HEK293T (cell line): Measurements from ENCODE around the gene S100B.

ENCODE experiments used
- BHLHE40 ChIP-seq: fragments of 450-650 bp; IDR thresholded peaks from 2 replicates; pipeline ENCODE4 v1.6.1; 2016; ENCODE audit warnings: mild to moderate bottlenecking, moderate library complexity, borderline replicate concordance
- FOXK2 ChIP-seq: fragments of 450-650 bp; IDR thresholded peaks from 2 replicates; pipeline ENCODE4 v1.6.1; 2016; ENCODE audit warnings: mild to moderate bottlenecking

DNA sequence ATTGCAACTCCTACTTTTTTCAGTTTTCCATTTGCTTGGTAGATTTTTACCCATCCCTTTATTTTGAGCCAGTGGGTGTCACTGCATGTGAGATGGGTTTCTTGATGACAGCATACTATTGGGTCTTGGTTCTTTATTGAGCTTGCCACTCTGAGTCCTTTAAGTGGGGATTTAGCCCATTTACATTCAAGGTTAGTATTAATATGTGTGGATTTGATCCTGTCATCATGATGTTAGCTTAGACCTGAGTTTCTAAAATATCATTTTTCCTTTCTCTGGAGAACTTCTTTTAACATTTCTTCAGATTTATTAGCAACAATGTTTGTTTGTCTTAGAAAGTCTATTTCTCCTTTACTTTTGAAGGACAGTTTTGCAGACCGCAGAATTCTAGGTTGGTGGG lies 11.8 kb upstream of the S100B start:
- TF ChIP-seq FOXK2, result no peak
- no peak for TF ChIP-seq BHLHE40
